ENCODE measurements around the gene NCAM1. TPM values are rescaled to one million over a fixed set of nuclear protein-coding genes. Genes with fewer than 3 reads are reported as not detected.
A peak's percentile ranks its signal among the peaks of the same experiment; 100 is the strongest.

NCAM1 gene
- total RNA-seq, 1 donor from 2014 or later: 3.3 TPM

DNA sequence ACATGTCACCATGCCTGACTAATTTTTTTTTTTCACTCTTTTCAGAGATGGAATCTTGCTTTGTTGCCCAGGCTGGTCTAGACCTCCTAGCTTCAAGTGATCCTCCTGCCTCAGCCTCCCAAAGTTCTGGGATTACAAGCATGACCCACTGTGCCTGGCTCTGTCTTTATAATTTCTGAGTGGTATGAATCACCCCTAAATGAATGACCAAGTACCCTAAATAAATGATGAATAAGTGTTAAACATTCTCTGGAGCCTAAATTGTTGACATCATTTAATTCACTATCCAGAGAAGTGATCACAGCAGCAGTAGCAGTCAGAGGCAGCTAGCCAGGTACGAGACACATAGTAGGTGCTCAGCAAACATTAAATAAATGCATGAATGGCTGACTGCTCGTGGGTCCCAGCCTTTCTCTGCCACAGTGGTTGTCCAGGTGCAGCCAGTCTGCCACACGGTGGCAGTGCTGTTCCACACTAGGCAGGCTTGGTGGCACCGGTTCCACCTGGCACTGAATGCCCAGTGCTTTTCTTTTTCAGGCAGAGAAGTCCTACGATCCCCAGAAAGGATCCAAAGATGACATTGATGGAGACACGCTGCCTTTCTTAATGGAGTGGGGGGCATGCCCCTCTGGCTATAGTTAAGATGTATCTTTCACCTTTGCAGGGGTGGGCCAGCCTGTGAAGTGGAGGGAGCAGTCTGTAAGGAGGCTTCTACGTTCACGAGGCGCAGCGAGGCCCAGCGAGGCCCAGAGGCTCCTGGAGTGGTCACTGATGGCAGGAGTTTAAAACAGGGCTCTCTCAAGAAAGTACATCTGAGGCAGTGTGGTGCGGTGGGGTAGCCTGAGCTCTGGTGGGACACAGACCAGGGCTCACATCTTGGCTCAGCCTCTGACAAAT, 344.5 kb downstream of the NCAM1 start:
- intact Hi-C loops (cut with DNase I): loop anchor here (1.0 to 2.0 kb wide), 2 partner anchors 426 to 491 kb away; no protein-coding TSS in a partner anchor
- TF ChIP-seq CTCF (IDR thresholded peaks at IDR 0.05): peak; percentile 89 to 93 (median 90)
- peaks cover 0 to 2% of the 10 kb centered on the region in 2 donors for H3K4me1 ChIP-seq
- H3K4me3 ChIP-seq: no peak overlapping the region
- no peaks in the 10 kb centered on the region for H3K27me3 ChIP-seq
- no peaks in the 10 kb centered on the region for H3K36me3 ChIP-seq
- peak in 1 of 2 donors; percentile 81 for DNase-seq (ENCODE audit: low spot score in 2 of 2)
- no peak overlapping the region for H3K27ac ChIP-seq
- H3K9me3 ChIP-seq: no peaks in the 10 kb centered on the region

GRCh38 chr11:113308601-113309000, 347.4 kb downstream of the NCAM1 start:
- H3K9me3 ChIP-seq: no peaks in the 10 kb centered on the region
- no peaks in the 10 kb centered on the region for H3K27me3 ChIP-seq
- no peaks in the 10 kb centered on the region for H3K36me3 ChIP-seq
- H3K4me1 ChIP-seq: peaks cover 0 to 2% of the 10 kb centered on the region in 2 donors
- intact Hi-C loops (cut with DNase I): no loop called here
- H3K27ac ChIP-seq: no peak overlapping the region
- no peak overlapping the region for H3K4me3 ChIP-seq
- no peak for DNase-seq (ENCODE audit: low spot score in 2 of 2)
- no peak for TF ChIP-seq CTCF (IDR thresholded peaks at IDR 0.05)

DNA sequence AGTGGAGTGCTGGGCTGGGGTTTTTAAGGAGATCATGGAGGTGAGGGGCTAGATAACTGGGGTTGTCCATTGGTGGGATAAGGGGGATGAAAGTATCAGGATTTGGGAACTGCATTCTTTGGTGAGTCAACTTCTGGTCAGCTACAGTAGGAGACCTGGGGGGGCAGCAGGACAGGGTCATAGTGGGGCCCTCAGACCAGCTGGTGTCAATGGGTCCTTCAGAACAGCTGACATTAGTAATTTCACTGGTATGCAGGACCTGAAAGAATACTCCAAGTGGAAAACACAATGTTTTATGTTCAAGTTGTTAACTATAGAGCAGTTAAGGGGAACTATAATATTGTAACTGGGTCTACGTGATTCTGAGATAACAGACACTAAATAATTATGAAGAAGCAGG, 350.3 kb downstream of the NCAM1 start:
- Histone ChIP-seq H3K4me1 (no peaks in the 10 kb centered on the region), H3K27ac (no peak overlapping the region)

GRCh38 chr11:113313601-113314000, 352.4 kb downstream of the NCAM1 start:
- DNase-seq (ENCODE audit: low spot score in 2 of 2): no peak
- no peaks in the 10 kb centered on the region for H3K4me1 ChIP-seq
- H3K27ac ChIP-seq: peak overlapping the region; percentile 81 to 93
- intact Hi-C loops (cut with DNase I): loop anchor here (5.0 to 10.0 kb wide), 3 partner anchors 219 to 1239 kb away; partner anchors contain the start of genes NKAPD1, PIH1D2 and USP28
- TF ChIP-seq CTCF (IDR thresholded peaks at IDR 0.05): no peak
- no peaks in the 10 kb centered on the region for H3K9me3 ChIP-seq
- peak overlapping the region in 1 of 2 donors; percentile 72 for H3K4me3 ChIP-seq
- peaks cover 0 to 5% of the 10 kb centered on the region in 2 donors for H3K36me3 ChIP-seq
- no peaks in the 10 kb centered on the region for H3K27me3 ChIP-seq

More for the DNA sequence above, 350.3 kb downstream of the NCAM1 start:
- Histone ChIP-seq H3K27me3 (no peaks in the 10 kb centered on the region), H3K4me3 (no peak overlapping the region), H3K36me3 (no peaks in the 10 kb centered on the region), H3K9me3 (no peaks in the 10 kb centered on the region)
- no peak for DNase-seq (ENCODE audit: low spot score in 2 of 2)
- intact Hi-C loops (cut with DNase I): loop anchor here (5.0 to 10.0 kb wide), 3 partner anchors 221 to 1237 kb away; partner anchors contain the start of genes NKAPD1, PIH1D2 and USP28
- TF ChIP-seq CTCF (IDR thresholded peaks at IDR 0.05): no peak

DNA sequence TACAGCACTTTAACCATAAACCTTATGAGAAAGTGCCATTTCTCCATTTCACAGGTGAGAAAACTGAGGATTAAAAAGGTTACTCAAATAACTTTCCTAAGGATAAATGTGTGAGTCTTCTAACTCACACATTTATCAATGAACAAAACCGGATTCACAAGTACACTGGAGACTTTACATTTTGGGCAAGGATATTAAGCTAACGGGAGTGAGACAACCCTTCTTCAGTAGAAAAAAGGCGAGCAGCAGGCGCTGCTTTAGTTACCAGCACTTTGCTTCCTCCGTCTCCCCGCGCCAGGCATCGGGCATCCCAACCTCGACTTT, 352.8 kb downstream of the NCAM1 start:
- no peaks in the 10 kb centered on the region for H3K9me3 ChIP-seq
- H3K4me1 ChIP-seq: no peaks in the 10 kb centered on the region
- no peak for DNase-seq (ENCODE audit: low spot score in 2 of 2)
- TF ChIP-seq CTCF (IDR thresholded peaks at IDR 0.05): no peak
- intact Hi-C loops (cut with DNase I): loop anchor here (1.0 to 10.0 kb wide), 4 partner anchors 218 to 1239 kb away; partner anchors contain the start of genes NKAPD1, PIH1D2, USP28 and ZW10
- no peaks in the 10 kb centered on the region for H3K27me3 ChIP-seq
- peaks cover 0 to 5% of the 10 kb centered on the region in 2 donors for H3K36me3 ChIP-seq
- peak overlapping the region; percentile 81 to 93 for H3K27ac ChIP-seq
- H3K4me3 ChIP-seq: peak overlapping the region; percentile 66 to 72

Measured in ascending aorta (tissue), 2 donors.